GM21447 (cell line): ENCODE data around the gene DGKH.

Experiments
- ATAC-seq: cut with Tn5 transposase; IDR thresholded peaks from one replicate; pipeline ENCODE4 v1.9.1; 2021; ENCODE audit not compliant: unreplicated experiment

DGKH gene

DNA sequence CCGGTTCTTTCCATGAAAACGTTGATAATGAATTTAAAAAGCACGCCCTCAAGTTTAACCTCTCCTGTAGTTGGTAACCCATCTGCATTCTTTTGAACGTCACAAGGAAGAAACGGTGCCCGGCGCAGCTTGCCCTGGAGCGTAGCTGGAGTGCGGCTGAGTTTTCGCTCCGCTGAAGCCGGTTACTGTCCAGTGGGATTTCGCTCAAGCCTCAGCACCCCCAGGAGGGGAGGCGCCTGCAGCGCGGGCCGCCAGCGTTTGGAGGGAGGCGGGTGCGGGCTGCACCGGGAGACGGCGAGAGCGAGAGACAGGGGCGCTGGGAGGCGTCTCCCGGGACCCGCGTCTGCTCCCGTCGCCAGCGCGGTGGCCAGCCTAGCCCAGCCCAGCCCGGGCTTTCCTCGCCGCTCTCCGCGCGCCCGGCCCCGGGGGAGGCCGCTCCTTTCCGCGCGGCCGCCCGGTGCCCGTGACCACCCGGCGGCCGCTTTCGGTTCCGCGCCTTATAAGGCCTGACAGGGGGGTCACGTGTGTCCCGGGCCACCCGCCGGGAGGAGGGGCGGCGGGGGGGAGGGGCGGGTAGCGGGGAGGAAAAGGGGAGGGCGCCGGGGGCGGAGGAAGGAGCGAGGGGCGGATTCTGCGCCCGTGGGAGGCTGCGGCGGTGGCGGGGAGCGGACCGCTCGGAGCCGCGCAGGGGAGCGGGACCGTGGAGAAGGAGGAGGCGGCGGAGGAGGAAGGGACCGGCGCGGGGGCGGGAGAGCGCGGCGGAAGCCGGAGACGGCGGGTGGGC is 8.3 kb upstream of the DGKH start:
- peak; percentile 60 for ATAC-seq

DNA sequence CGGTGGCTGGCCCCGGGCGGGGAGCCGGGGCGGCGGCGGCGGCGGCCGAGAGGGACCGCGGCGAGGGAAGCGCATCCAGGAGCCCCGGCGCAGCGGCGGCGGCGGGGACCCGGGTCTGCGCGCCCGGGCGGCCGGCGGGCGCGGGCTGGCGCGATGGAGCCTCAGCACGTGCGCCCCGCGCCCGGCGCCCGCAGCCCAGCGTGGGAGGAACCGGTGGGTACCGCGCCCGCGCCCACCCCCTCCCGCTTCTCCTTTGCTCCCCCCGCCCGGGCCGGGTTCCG is 7.8 kb upstream of the DGKH start:
- peak; percentile 11 for ATAC-seq

DNA sequence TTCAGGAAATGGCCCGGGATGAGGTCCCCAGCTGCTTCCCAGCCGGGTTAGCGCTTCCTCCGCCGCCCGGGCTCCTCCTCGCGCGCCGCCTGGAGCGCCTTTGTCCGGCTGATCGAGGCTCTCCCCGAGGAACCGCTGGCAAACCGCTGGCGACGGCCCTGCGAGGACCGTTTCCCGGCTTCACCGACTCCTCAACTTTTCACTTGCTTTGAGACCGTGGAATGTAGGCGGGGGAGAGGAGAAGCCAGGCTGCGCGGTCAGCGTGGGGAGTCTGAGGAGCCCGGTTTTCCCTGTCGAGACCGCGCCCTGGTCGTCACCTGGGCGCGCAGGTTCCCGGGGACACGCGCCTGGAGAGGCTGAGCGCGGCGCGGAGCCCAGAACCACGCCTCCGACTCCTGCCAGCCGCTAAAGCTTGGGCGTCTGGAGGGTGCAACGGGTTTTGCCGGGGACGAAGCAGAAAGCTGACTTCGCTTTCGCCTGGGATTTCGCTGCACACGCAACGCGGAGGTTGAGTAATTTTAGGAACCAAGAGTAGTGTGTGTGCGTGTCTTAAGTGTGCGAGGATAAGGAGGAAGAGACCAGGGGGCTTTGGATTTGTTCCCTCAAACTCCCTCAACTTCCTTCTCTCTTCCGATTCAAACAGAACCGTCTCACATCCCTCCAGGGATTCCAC is 7.3 kb upstream of the DGKH start:
- ATAC-seq: peak; percentile 34

DNA sequence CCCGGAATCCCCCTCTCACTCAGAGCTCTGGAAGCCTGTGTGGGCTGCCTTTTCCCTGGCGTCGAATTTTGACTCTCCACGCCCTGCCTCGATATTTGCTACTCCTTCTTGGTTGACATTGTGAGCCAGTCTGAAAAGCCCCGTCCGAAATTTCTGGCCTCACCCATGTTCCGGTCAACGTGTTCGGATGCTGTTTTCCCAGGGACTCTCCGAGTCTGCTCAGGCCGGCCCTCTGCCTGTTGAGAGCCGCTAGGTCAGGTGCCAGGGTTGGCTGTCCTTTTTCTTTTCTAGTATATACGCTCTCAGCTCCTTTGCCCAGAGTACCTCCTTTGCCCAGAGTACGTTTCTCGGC is 6.8 kb upstream of the DGKH start:
- ATAC-seq: peak; percentile 37

- no peak for ATAC-seq
Measured at GRCh38 chr13:42043676-42044075, 4.8 kb upstream of the DGKH start.

GRCh38 chr13:42046448-42046847 is 2.0 kb upstream of the DGKH start:
- no peak for ATAC-seq

DNA sequence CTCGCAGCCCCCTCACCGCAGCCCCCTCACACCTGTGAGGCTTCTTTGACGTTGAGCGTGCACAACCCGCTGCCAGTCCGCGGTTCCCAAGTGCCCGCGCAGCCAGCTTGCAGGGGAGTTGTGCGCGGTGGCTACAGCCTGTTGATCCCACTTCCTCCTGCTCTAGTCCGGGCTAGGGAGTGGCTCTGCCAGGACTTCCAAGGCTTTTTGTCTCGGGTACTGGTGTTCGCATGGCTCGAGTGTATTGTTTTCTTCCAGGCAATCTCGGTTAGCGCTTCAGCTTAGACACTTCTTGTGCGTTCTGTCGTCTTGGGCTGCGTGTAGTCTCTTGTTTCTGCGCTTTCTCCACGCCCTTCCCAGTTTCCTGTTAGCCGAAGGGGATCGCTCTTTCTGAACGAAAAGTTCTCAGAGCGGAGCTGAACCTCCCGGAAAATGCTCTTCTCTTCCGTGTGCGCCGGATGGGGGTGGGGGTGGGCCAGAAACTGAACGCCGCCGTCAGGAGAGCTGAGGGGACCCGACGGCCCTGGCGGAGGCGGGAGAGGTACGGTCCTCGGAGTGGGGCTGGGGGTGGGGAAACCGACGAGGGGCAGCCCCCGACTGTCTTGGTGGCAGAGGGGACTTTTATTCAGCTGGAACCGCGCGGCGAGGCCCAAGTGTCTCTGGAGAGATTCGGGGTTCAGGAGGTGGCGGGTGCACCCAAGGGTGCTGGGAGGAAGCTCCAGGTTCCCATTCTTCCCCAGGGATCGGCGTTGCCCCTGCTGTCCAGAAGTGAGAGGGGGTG is 697 bp upstream of the DGKH start:
- peak; percentile 30 for ATAC-seq

- ATAC-seq: peak; percentile 40
Measured at GRCh38 chr13:42048684-42049453, 421 bp downstream of the DGKH start.

DNA sequence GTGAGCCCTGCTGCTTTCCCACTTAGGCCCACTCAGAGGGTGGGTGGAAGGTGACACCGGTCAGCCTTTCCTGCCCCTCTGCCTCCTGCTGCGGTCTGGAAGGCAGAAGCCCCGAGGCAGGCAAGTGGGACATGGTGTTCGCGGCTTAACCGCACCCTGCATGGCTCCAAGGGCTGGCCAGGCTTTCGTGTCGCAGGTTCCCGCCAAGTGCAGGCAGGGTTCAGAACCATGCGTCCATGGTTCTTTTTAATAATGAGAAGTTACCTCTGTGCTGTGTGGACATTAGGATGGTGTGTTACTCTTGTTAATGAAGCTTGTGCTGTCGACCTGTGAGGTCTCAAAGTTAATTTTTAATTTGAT is 986 bp downstream of the DGKH start:
- no peak for ATAC-seq

GRCh38 chr13:42054798-42055499 is 6.5 kb downstream of the DGKH start:
- ATAC-seq: no peak

GRCh38 chr13:42055500-42056085 is 7.1 kb downstream of the DGKH start:
- no peak for ATAC-seq

- ATAC-seq: no peak
Measured at GRCh38 chr13:42056146-42056545, 7.7 kb downstream of the DGKH start.

- ATAC-seq: no peak
Measured at GRCh38 chr13:42056583-42056982, 8.1 kb downstream of the DGKH start.

DNA sequence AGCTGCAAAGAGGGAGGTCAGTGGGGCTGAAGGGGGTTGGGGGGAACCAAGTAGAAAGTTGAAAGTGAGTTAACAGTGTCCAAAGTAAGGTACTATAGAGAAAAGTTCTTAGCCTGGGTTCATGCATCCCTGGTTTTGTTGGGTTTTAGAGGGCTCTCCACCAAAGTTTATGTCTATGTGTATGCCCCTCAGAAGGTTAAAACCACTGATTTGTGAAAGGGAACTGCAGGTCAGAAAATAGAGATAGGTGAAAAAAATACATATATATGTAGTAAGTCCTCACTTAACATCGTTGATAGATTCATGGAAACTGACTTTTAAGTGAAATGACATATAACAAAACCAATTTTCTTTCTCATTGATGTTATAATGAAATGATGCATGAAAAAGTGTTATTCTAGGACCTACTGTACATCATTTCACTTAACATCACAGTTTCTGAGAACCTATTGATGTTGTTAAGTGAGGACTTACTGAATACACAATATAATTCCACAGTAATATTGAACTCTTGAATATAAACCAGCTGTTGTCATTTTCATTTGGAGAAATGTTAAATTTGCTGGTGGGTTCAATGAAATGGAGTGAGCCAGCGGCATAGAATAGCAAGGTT is 9.6 kb downstream of the DGKH start:
- no peak for ATAC-seq

- ATAC-seq: no peak
Measured at GRCh38 chr13:42061943-42062342, 13.5 kb downstream of the DGKH start.

GRCh38 chr13:42063105-42063504 is 14.7 kb downstream of the DGKH start:
- ATAC-seq: no peak

DNA sequence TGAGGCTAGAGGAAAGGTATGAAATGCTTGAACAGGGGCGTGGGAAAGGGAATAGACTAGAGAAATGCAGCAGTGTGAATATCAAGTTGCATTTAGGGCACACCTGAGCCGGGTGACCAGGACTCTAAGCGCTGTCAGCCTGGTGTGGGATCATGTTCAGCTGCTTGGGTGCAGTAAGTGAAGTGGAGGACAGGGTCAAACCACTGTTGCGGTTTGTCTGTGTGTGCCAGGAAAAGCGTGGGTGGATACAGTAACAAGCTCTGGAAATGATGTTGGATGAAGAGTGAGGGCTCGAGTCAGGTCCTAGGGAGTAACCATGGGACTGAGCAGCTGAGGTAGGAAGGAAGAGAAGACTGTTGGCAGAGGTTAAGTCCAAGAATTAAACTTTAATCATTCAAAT is 15.8 kb downstream of the DGKH start:
- ATAC-seq: no peak

DNA sequence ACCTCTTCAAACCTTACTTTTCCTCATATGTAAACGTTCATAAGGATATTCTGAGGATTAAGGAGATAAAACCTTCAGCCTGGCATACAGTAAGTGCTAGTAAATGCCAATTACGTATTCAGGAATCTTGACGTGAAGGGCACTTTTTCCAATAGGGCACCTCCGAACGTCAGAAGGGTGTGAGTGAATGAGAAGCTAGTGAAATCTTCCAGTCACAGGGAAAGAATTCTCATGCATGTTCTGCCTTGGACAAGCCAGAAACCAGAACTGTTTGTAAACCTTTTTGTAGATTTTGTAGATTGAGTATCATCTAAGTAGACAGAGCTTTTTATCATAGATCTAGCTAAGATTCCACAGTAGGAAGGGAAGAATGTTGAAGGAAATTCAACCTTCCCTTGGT is 16.5 kb downstream of the DGKH start:
- ATAC-seq: no peak

DNA sequence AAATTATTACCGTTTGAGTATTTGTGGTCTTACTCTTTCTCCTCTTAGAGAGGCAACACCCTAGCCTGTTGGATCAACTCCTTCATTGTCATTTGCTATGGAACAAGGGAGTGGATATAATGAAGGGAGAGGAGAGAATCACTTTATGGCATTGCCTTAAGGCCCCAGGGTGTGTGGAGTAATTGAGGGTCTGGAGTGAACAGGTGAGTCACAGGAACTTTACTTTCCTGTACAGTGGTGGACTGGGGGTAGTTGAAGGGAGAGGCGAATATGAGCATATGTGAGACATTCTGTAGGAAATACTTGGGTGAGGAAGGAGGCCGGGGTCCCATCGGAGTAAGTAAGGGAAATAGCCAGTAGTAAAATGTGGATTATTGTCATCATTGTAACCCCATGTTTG is 17.0 kb downstream of the DGKH start:
- no peak for ATAC-seq

DNA sequence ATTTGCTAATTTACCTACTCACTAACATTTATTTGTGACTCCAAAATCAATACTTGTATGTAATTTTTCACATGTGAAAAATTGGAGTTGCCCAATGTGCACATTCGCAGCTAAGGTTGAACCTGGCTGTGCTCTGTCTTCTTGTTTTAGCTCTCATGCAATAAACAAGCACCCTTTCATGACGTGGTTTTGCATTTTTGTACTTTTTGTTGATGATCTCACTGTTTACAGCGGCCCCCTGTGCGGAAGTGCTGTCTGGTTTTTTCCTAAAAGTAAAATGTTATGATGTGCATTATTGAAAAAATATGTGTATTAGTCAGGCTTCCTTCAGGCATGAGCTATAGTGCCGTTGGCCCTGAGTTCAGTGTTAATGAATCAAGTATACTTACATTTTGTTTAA is 18.1 kb downstream of the DGKH start:
- no peak for ATAC-seq
